Trophoblast cell (in vitro differentiated cells and primary cell): ENCODE results near the gene ANGPT4.
A peak's percentile ranks its signal among the peaks of the same experiment; 100 is the strongest.

Experiments
- DNase-seq, 2 donors: peaks; one replicate each; pipeline ENCODE4 v3.0.0-alpha.2; 2016
- H2AFZ ChIP-seq: 2 replicates; pipeline ENCODE4 v1.6.1; 2013; ENCODE audit warnings: low read length, moderate library complexity, mild to moderate bottlenecking; ENCODE audit not compliant: insufficient read depth, poor library complexity
- H2AK5ac ChIP-seq: 2 replicates; pipeline ENCODE4 v1.6.1; 2013; ENCODE audit warnings: mild to moderate bottlenecking, low read length
- H2BK120ac ChIP-seq: 2 replicates; pipeline ENCODE4 v1.6.1; 2013; ENCODE audit warnings: low read length, mild to moderate bottlenecking, moderate library complexity; ENCODE audit not compliant: insufficient read depth, poor library complexity
- H2BK12ac ChIP-seq: 2 replicates; pipeline ENCODE4 v1.6.1; 2013; ENCODE audit warnings: mild to moderate bottlenecking, low read length, moderate library complexity
- H2BK5ac ChIP-seq: 2 replicates; pipeline ENCODE4 v1.6.1; 2013; ENCODE audit warnings: low read length, low read depth, moderate library complexity, mild to moderate bottlenecking; ENCODE audit not compliant: poor library complexity
- H3K14ac ChIP-seq: 2 replicates; pipeline ENCODE4 v1.6.1; 2013; ENCODE audit warnings: mild to moderate bottlenecking, low read length
- H3K18ac ChIP-seq: 2 replicates; pipeline ENCODE4 v1.6.1; 2013; ENCODE audit warnings: mild to moderate bottlenecking, low read length
- H3K23ac ChIP-seq: 2 replicates; pipeline ENCODE4 v1.6.1; 2013; ENCODE audit warnings: low read length
- H3K27ac ChIP-seq: 2 replicates; pipeline ENCODE4 v1.5.1; 2013; ENCODE audit warnings: low read depth, mild to moderate bottlenecking, inconsistent platforms, low read length, moderate library complexity
- H3K27me3 ChIP-seq: 2 replicates; pipeline ENCODE4 v1.6.1; 2013; ENCODE audit warnings: inconsistent platforms, mild to moderate bottlenecking, low read length, moderate library complexity; ENCODE audit not compliant: insufficient read depth
- H3K36me3 ChIP-seq, 2 experiments: 1 replicate in 1 of 2; 2 replicates in 1 of 2; pipeline ENCODE4 v1.6.1; 2013; ENCODE audit warnings: low read length in 2 of 2, mild to moderate bottlenecking in 2 of 2, moderate library complexity in 1 of 2; ENCODE audit not compliant: insufficient read depth in 2 of 2, control insufficient read depth in 1 of 2
- H3K4ac ChIP-seq: 2 replicates; pipeline ENCODE4 v1.6.1; 2013; ENCODE audit warnings: low read depth, mild to moderate bottlenecking, low read length, moderate library complexity
- H3K4me1 ChIP-seq, 2 experiments: 1 replicate in 1 of 2; 2 replicates in 1 of 2; pipeline ENCODE4 v1.6.1; 2013; ENCODE audit warnings: low read length in 2 of 2, mild to moderate bottlenecking in 2 of 2, moderate library complexity in 1 of 2; ENCODE audit not compliant: insufficient read depth in 2 of 2, control insufficient read depth in 1 of 2
- H3K4me2 ChIP-seq: 2 replicates; pipeline ENCODE4 v1.6.1; 2013; ENCODE audit warnings: inconsistent platforms, mild to moderate bottlenecking, low read length, moderate library complexity
- H3K4me3 ChIP-seq: 2 replicates; pipeline ENCODE4 v1.5.1; 2013; ENCODE audit warnings: mild to moderate bottlenecking, low read depth, low read length, inconsistent platforms
- H3K79me1 ChIP-seq: one replicate; pipeline ENCODE4 v1.6.1; 2013; ENCODE audit warnings: low read length
- H3K79me2 ChIP-seq: 2 replicates; pipeline ENCODE4 v1.6.1; 2013; ENCODE audit warnings: low read length, mild to moderate bottlenecking; ENCODE audit not compliant: control insufficient read depth, insufficient read depth, poor library complexity
- H3K9ac ChIP-seq: 2 replicates; pipeline ENCODE4 v1.6.1; 2013; ENCODE audit warnings: mild to moderate bottlenecking, low read length
- H3K9me3 ChIP-seq: 2 replicates; pipeline ENCODE4 v1.6.1; 2013; ENCODE audit warnings: low read depth, mild to moderate bottlenecking, control low read depth, inconsistent platforms, low read length; ENCODE audit not compliant: insufficient read depth
- H4K12ac ChIP-seq: 2 replicates; pipeline ENCODE4 v1.6.1; 2013; ENCODE audit warnings: low read depth, mild to moderate bottlenecking, low read length, moderate library complexity
- H4K8ac ChIP-seq: 2 replicates; pipeline ENCODE4 v1.6.1; 2013; ENCODE audit warnings: low read depth, mild to moderate bottlenecking, low read length, moderate library complexity
- H4K91ac ChIP-seq: one replicate; pipeline ENCODE4 v1.6.1; 2013; ENCODE audit warnings: low read depth, mild to moderate bottlenecking, low read length, moderate library complexity
- WGBS: extraction: QIAGEN DNeasy Blood & Tissue Kit; methylation state at CpG from one replicate; pipeline ENCODE4 v1.1.7; 2013; ENCODE audit warnings: missing lambda C conversion rate; ENCODE audit not compliant: insufficient read length, insufficient coverage; ENCODE audit errors: extremely low coverage; 5-methylcytosine and 5-hydroxymethylcytosine counted together

ANGPT4 gene

GRCh38 chr20:833121-833449, 83.0 kb downstream of the ANGPT4 start:
- H4K12ac ChIP-seq: no peak overlapping the region
- peaks cover 7% of the 10 kb centered on the region for H3K79me2 ChIP-seq
- H3K36me3 ChIP-seq: no peaks in the 10 kb centered on the region
- peaks cover 5 to 7% of the 10 kb centered on the region in 2 experiments for H3K4me1 ChIP-seq
- H3K14ac ChIP-seq: no peak overlapping the region
- no peak overlapping the region for H2BK5ac ChIP-seq
- no peak overlapping the region for H3K4me3 ChIP-seq
- DNase-seq: peak in 1 of 2 donors; percentile 74
- H3K9ac ChIP-seq: no peak overlapping the region
- H3K23ac ChIP-seq: no peak overlapping the region
- H2AK5ac ChIP-seq: no peak overlapping the region
- H3K18ac ChIP-seq: no peak overlapping the region
- no peaks in the 10 kb centered on the region for H3K27me3 ChIP-seq
- no peaks in the 10 kb centered on the region for H3K9me3 ChIP-seq
- H2AFZ ChIP-seq: peak overlapping the region; percentile 93
- no peak overlapping the region for H4K91ac ChIP-seq
- peak overlapping the region; percentile 7 for H3K4me2 ChIP-seq
- H3K27ac ChIP-seq: no peak overlapping the region
- peaks cover 7% of the 10 kb centered on the region for H3K79me1 ChIP-seq
- H4K8ac ChIP-seq: peak overlapping the region; percentile 78
- H3K4ac ChIP-seq: no peak overlapping the region
- no CpG with 5 or more reads among the region's 4 CpGs for WGBS
- H2BK12ac ChIP-seq: no peak overlapping the region
- H2BK120ac ChIP-seq: no peak overlapping the region

- Histone ChIP-seq H3K23ac (no peak overlapping the region), H4K8ac (no peak overlapping the region), H3K36me3 (no peaks in the 10 kb centered on the region), H2BK12ac (no peak overlapping the region), H2BK120ac (no peak overlapping the region), H4K91ac (no peak overlapping the region), H3K4me2 (no peak overlapping the region), H3K79me2 (peaks cover 7% of the 10 kb centered on the region), H2BK5ac (no peak overlapping the region), H3K4me1 (peaks cover 5 to 7% of the 10 kb centered on the region in 2 experiments), H3K9me3 (no peaks in the 10 kb centered on the region), H2AK5ac (no peak overlapping the region), H3K9ac (no peak overlapping the region), H3K18ac (no peak overlapping the region), H2AFZ (no peak overlapping the region), H3K27ac (no peak overlapping the region), H3K27me3 (no peaks in the 10 kb centered on the region), H3K4me3 (no peak overlapping the region), H3K14ac (no peak overlapping the region), H4K12ac (no peak overlapping the region), H3K4ac (no peak overlapping the region), H3K79me1 (peaks cover 7% of the 10 kb centered on the region)
- DNase-seq: peak; percentile 97 to 99
- no CpG with 5 or more reads among the region's 3 CpGs for WGBS
These were observed 84.2 kb downstream of the ANGPT4 start for GRCh38 chr20:831956-832355.

GRCh38 chr20:831251-831650, 84.9 kb downstream of the ANGPT4 start:
- Histone ChIP-seq H2BK5ac (no peak overlapping the region), H3K27ac (no peak overlapping the region), H3K4me1 (peaks cover 7% of the 10 kb centered on the region in 2 experiments), H2BK120ac (no peak overlapping the region), H3K27me3 (no peaks in the 10 kb centered on the region), H4K8ac (no peak overlapping the region), H3K23ac (no peak overlapping the region), H3K9me3 (no peaks in the 10 kb centered on the region), H3K18ac (no peak overlapping the region), H3K79me2 (peaks cover 7% of the 10 kb centered on the region), H2AK5ac (no peak overlapping the region), H4K12ac (no peak overlapping the region), H2BK12ac (no peak overlapping the region), H3K4me3 (no peak overlapping the region), H4K91ac (no peak overlapping the region), H3K36me3 (no peaks in the 10 kb centered on the region), H3K9ac (no peak overlapping the region), H3K4me2 (no peak overlapping the region), H2AFZ (no peak overlapping the region), H3K79me1 (peaks cover 7% of the 10 kb centered on the region), H3K4ac (no peak overlapping the region), H3K14ac (no peak overlapping the region)
- peak in 1 of 2 donors; percentile 73 for DNase-seq
- WGBS: no CpG with 5 or more reads among the region's 3 CpGs

- H3K9me3 ChIP-seq: no peaks in the 10 kb centered on the region
- no peak overlapping the region for H2AFZ ChIP-seq
- no peak overlapping the region for H2BK120ac ChIP-seq
- H2BK5ac ChIP-seq: no peak overlapping the region
- peaks cover 7% of the 10 kb centered on the region in 2 experiments for H3K4me1 ChIP-seq
- no peak overlapping the region for H3K27ac ChIP-seq
- H3K23ac ChIP-seq: no peak overlapping the region
- WGBS: no CpG with 5 or more reads among the region's 8 CpGs
- no peak overlapping the region for H3K4me3 ChIP-seq
- H3K4ac ChIP-seq: no peak overlapping the region
- H3K18ac ChIP-seq: no peak overlapping the region
- no peak overlapping the region for H3K14ac ChIP-seq
- DNase-seq: peak; percentile 83 to 96
- peaks cover 7% of the 10 kb centered on the region for H3K79me1 ChIP-seq
- H2BK12ac ChIP-seq: no peak overlapping the region
- H2AK5ac ChIP-seq: no peak overlapping the region
- H4K12ac ChIP-seq: no peak overlapping the region
- no peak overlapping the region for H4K8ac ChIP-seq
- no peak overlapping the region for H3K4me2 ChIP-seq
- H3K79me2 ChIP-seq: peaks cover 7% of the 10 kb centered on the region
- H4K91ac ChIP-seq: no peak overlapping the region
- H3K36me3 ChIP-seq: no peaks in the 10 kb centered on the region
- H3K27me3 ChIP-seq: no peaks in the 10 kb centered on the region
- H3K9ac ChIP-seq: no peak overlapping the region
These were observed 86.1 kb downstream of the ANGPT4 start for GRCh38 chr20:830011-830521.
